ENCODE measurements around the gene LRFN2.

Gene LRFN2

GRCh38 chr6:40411881-40412280, 175.3 kb downstream of the LRFN2 start:
- TF ChIP-seq CTCF (conservative IDR thresholded peaks at IDR 0.05; ENCODE audit: low read length): no peak
- H3K4me3 ChIP-seq (ENCODE audit: low read length): no peak overlapping the region
- no peak for DNase-seq (ENCODE audit: low read depth)

DNA sequence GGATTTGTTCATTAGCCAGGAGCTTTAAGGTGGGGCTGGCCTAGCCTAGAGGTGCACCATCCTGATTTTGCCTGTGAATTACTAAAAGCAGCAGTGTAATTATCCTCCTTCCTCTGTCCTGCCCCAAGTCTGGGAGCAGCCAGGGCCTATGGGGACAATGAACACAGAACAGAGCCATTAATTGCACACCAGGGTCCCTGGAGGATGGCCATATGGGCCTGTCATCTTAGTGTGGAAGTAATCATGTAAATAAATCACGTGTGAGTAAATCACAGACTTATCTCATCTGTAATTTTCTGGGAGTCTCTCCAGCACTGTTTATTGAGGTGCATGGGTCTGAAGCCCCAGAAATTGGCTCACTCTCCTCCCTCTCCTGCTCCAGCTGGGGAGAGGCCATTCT, 176.3 kb downstream of the LRFN2 start:
- no peak for TF ChIP-seq CTCF (conservative IDR thresholded peaks at IDR 0.05; ENCODE audit: low read length)
- H3K4me3 ChIP-seq (ENCODE audit: low read length): no peak overlapping the region
- no peak for DNase-seq (ENCODE audit: low read depth)

- H3K4me3 ChIP-seq (ENCODE audit: low read length): no peak overlapping the region
- no peak for TF ChIP-seq CTCF (conservative IDR thresholded peaks at IDR 0.05; ENCODE audit: low read length)
- DNase-seq (ENCODE audit: low read depth): no peak
These were observed 177.3 kb downstream of the LRFN2 start for GRCh38 chr6:40409716-40410397.

- TF ChIP-seq CTCF (conservative IDR thresholded peaks at IDR 0.05; ENCODE audit: low read length): no peak
- no peak overlapping the region for H3K4me3 ChIP-seq (ENCODE audit: low read length)
- DNase-seq (ENCODE audit: low read depth): no peak
These were observed 178.2 kb downstream of the LRFN2 start for GRCh38 chr6:40408786-40409542.

GRCh38 chr6:40407239-40407638, 179.9 kb downstream of the LRFN2 start:
- no peak overlapping the region for H3K4me3 ChIP-seq (ENCODE audit: low read length)
- TF ChIP-seq CTCF (conservative IDR thresholded peaks at IDR 0.05; ENCODE audit: low read length): no peak
- no peak for DNase-seq (ENCODE audit: low read depth)

- H3K4me3 ChIP-seq (ENCODE audit: low read length): no peak overlapping the region
- DNase-seq (ENCODE audit: low read depth): no peak
- TF ChIP-seq CTCF (conservative IDR thresholded peaks at IDR 0.05; ENCODE audit: low read length): no peak
These were observed 181.0 kb downstream of the LRFN2 start for GRCh38 chr6:40406175-40406574.

- no peak for DNase-seq (ENCODE audit: low read depth)
- no peak overlapping the region for H3K4me3 ChIP-seq (ENCODE audit: low read length)
- no peak for TF ChIP-seq CTCF (conservative IDR thresholded peaks at IDR 0.05; ENCODE audit: low read length)
These were observed 186.4 kb downstream of the LRFN2 start for GRCh38 chr6:40400738-40401137.

Data from AG10803 (cell line).